Caki2 (cell line): ENCODE measurements around the gene SMYD1. TPM values are rescaled to one million over a fixed set of nuclear protein-coding genes. Genes with fewer than 3 reads are reported as not detected.

Experiments
- DNase-seq: peaks from one replicate; pipeline ENCODE4 v3.0.0-alpha.2; 2015; ENCODE audit warnings: low read depth
- in situ Hi-C: cut with HindIII; loops from 2 replicates; pipeline ENCODE4 v1.10.0; 2016; ENCODE audit warnings: low sequenced_read_pairs, low pct_unique_long_range_greater_than_20kb, mixed read lengths
- total RNA-seq: library from RNA; depleted of rRNA; stranded (reverse); fragments of >200 nt; shearing (Covaris generic); gene quantifications from 2 replicates; pipeline ENCODE4 v1.2.3, GENCODE V29; 2014; ENCODE audit warnings: low replicate concordance

SMYD1 gene
- total RNA-seq, 1 experiment from 2014 or later = not detected

GRCh38 chr2:88053934-88054781, 13.5 kb upstream of the SMYD1 start:
- in situ Hi-C loops = no loop called here
- DNase-seq = peak; percentile 23

- no peak for DNase-seq
- in situ Hi-C loops = no loop called here
Measured at GRCh38 chr2:88054782-88055370, 12.7 kb upstream of the SMYD1 start.

- peak; percentile 90 for DNase-seq
- in situ Hi-C loops = no loop called here
Measured at GRCh38 chr2:88055371-88056128, 12.1 kb upstream of the SMYD1 start, which contains the start of gene KRCC1. TSS of gene KRCC1 (minus strand) at chr2:88055783. CDS start at chr2:88028563, 27,220 bp downstream.

GRCh38 chr2:88057437-88057844, 10.2 kb upstream of the SMYD1 start:
- in situ Hi-C loops = no loop called here
- DNase-seq = peak; percentile 31

GRCh38 chr2:88058191-88058590, 9.4 kb upstream of the SMYD1 start:
- no peak for DNase-seq
- in situ Hi-C loops = no loop called here

GRCh38 chr2:88059979-88060906, 7.4 kb upstream of the SMYD1 start:
- peak; percentile 37 for DNase-seq
- in situ Hi-C loops = no loop called here

- DNase-seq = no peak
- in situ Hi-C loops = no loop called here
Measured at GRCh38 chr2:88060907-88061275, 6.7 kb upstream of the SMYD1 start.

GRCh38 chr2:88061295-88061694, 6.3 kb upstream of the SMYD1 start:
- no peak for DNase-seq
- in situ Hi-C loops = no loop called here

- in situ Hi-C loops = no loop called here
- DNase-seq = no peak
Measured at GRCh38 chr2:88066543-88066942, 1.1 kb upstream of the SMYD1 start.

- no peak for DNase-seq
- in situ Hi-C loops = no loop called here
Measured at GRCh38 chr2:88067189-88067588, 436 bp upstream of the SMYD1 start.

- in situ Hi-C loops = no loop called here
- DNase-seq = no peak
Measured at GRCh38 chr2:88068044-88068443, 419 bp downstream of the SMYD1 start.

- DNase-seq = no peak
- in situ Hi-C loops = no loop called here
Measured at GRCh38 chr2:88069117-88069516, 1.5 kb downstream of the SMYD1 start.

GRCh38 chr2:88070055-88070454, 2.4 kb downstream of the SMYD1 start:
- no peak for DNase-seq
- in situ Hi-C loops = no loop called here

GRCh38 chr2:88071365-88071764, 3.7 kb downstream of the SMYD1 start:
- DNase-seq = no peak
- in situ Hi-C loops = no loop called here

- DNase-seq = no peak
- in situ Hi-C loops = no loop called here
Measured at GRCh38 chr2:88074150-88074549, 6.5 kb downstream of the SMYD1 start.

- no peak for DNase-seq
- in situ Hi-C loops = no loop called here
Measured at GRCh38 chr2:88074854-88075292, 7.2 kb downstream of the SMYD1 start.

- no peak for DNase-seq
- in situ Hi-C loops = no loop called here
Measured at GRCh38 chr2:88077080-88077479, 9.5 kb downstream of the SMYD1 start.

- no peak for DNase-seq
- in situ Hi-C loops = no loop called here
Measured at GRCh38 chr2:88078643-88079172, 11.1 kb downstream of the SMYD1 start.
